Stimulated activated CD8-positive, alpha-beta memory T cell treated with anti-CD3 and anti-CD28 coated beads, Interleukin-4, amount 100 ng/mL, for 48 hours (primary cell): ENCODE measurements around the gene NXF2.
"Not testable (repeated sequence)": the region's sequence is repeated elsewhere in the genome, so short reads cannot be mapped to it uniquely, and the experiment has no call there.

Source experiments
- DNase-seq: peaks from one replicate; pipeline ENCODE4 v3.0.0-alpha.2; 2020

The NXF2 gene, protein sequence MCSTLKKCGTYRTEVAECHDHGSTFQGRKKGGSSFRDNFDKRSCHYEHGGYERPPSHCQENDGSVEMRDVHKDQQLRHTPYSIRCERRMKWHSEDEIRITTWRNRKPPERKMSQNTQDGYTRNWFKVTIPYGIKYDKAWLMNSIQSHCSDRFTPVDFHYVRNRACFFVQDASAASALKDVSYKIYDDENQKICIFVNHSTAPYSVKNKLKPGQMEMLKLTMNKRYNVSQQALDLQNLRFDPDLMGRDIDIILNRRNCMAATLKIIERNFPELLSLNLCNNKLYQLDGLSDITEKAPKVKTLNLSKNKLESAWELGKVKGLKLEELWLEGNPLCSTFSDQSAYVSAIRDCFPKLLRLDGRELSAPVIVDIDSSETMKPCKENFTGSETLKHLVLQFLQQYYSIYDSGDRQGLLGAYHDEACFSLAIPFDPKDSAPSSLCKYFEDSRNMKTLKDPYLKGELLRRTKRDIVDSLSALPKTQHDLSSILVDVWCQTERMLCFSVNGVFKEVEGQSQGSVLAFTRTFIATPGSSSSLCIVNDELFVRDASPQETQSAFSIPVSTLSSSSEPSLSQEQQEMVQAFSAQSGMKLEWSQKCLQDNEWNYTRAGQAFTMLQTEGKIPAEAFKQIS

DNA sequence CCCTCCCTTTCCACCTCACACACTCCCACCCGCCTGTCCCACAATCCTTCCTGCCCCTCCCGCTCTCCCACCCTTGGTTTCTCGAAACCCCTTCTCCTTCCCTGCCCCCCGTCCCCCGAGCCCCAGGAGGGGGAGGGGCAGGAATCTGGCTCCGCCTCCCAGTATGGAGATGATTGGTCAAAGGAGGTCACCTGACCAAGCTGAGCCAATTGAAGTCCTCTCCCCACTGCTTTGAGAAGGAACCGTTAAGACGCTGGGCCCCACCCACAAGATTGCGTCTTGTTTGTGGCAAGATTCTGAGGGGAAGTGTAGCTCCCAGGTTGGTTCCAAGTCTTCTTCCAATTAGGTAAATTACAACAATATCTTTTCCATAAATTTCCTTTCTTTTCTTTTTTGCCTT is at the start of gene NXF2:
NXF2 (plus strand) TSS at position 275 of the 400 bp plus-strand sequence. CDS start 59,912 bp downstream, outside the sequence.
- not testable (repeated sequence) for DNase-seq

DNA sequence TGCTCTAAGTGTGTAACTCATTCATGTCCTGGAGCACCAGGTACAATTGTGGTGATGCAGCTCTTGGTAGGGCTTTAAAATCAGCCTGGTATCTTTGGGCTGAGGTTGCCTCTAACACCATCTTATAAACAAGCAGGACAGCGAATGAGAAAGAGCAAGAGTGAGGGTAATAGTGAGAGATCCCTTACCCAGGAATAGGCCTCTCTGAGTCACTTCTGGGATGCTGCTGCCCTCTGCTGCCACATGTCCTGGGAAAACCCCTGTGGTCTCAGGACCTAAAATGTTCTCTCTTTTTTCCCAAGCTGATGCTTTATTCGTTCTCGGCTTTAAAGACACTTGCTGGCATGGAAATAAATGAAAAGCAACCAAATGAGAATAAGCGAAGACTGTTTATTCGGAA is 39.0 kb upstream of the NXF2 start:
- DNase-seq = not testable (repeated sequence)

DNA sequence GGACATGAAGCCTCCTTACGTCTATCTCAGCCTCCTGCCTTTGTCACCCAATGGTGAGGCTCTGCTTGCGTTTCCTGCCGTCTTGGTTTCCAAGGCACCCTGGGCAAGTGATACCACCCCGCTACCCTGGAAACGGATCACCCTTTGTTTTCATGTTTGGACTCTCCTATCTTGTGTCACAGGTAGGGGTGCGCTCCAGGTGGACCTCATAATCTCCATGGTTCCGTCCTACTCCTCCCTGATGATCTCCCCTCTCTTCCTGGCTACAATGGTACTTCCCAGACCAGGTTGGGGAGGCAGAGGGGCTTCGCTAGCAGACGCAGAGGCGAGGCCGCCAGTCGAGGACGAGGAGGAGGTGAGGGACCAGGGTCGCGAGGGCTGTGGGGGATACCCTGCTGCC is 32.0 kb upstream of the NXF2 start, which contains the start of gene TCP11X1:
TCP11X1 (plus strand) TSS at position 316 of the 400 bp plus-strand sequence.
- DNase-seq = not testable (repeated sequence)

DNA sequence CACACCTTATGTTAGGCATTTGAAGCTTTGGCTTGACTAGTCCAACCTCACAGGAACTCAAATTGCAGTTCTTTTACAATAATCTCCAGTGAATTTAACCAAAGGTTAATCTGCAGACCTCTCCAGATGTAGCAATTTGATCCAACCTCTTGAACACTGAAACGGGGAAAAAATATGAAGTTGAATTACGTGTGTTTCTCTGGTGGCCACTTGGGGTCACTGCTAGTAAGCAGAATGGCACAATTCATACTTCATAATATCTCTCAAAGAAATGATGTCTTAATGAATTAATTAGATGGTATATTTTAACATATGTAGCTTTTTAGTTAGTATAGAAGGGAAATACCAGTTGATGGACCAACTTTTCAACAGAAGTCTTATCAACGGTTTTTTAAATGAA is 30.5 kb upstream of the NXF2 start:
- DNase-seq = not testable (repeated sequence)

DNA sequence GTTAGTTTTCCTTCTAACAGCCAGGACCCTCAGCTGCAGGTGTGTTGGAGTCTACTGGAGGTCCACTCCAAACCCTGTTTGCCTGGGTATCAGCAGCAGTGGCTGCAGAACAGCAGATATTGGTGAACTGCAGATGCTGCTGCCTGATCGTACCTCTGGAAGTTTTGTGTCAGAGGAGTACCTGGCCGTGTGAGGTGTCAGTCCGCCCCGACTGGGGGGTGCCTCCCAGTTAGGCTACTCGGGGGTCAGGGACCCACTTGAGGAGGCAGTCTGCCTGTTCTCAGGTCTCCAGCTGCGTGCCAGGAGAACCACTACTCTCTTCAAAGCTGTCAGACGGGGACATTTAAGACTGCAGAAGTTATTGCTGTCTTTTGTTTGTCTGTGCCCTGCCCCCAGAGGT is 11.3 kb upstream of the NXF2 start:
- not testable (repeated sequence) for DNase-seq

DNA sequence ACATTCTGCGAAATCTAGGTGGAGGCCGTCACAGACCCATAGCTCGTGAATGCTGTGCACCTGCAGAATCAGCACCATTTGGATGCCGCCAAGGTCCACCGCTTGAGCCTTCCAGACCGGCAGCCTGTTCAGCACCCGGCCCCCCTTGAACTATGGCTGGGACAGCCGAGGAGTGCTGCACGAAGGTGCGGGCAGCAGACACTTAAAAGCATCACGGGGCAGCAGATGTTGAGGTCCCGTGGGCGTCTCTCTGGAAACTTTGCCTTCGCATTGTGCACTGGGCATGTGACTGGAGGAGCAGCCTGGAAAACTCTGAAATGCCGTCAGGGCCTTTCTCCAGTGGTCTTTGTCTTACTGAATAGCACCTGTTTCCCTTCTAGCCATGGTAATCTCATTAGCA is 6.7 kb upstream of the NXF2 start:
- not testable (repeated sequence) for DNase-seq

DNA sequence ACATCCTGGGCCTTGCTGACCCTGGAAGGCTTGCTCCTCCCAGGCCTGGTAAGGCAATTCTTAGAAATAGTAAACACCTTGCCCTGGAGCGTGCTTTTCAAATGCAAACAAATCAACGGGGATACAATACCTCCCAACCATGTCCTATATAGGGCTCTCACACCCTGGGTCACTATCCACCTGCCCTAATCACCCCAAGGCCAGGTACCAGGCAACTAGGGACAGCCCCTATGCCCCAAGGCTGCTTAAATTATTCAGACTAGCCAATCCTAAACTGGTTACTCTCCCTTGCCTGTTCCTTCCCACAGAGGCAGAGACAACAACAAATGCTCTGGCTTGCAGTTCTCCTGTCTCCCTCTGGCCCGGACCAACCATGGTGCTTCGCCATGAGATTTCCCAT is 25.3 kb downstream of the NXF2 start:
- not testable (repeated sequence) for DNase-seq

DNA sequence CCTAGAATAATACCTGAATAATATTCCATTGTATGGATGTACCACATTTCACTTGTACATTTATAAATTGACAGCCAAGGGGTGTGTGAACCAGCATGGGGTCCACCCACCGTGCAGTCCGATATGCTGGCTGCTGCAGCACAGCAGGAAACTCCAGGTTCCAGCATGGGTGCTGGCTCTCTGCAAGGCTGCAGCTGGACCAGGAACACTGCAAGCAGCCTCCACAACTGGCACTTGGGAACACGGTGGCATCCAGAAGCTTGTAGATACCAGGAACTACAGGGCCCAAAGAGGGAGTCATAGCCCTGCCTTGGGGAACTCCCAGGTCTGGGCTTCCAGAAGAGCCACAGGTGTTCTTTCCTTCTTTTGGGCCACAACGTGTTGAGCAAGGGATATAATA is 91.2 kb downstream of the NXF2 start:
- no peak for DNase-seq

DNA sequence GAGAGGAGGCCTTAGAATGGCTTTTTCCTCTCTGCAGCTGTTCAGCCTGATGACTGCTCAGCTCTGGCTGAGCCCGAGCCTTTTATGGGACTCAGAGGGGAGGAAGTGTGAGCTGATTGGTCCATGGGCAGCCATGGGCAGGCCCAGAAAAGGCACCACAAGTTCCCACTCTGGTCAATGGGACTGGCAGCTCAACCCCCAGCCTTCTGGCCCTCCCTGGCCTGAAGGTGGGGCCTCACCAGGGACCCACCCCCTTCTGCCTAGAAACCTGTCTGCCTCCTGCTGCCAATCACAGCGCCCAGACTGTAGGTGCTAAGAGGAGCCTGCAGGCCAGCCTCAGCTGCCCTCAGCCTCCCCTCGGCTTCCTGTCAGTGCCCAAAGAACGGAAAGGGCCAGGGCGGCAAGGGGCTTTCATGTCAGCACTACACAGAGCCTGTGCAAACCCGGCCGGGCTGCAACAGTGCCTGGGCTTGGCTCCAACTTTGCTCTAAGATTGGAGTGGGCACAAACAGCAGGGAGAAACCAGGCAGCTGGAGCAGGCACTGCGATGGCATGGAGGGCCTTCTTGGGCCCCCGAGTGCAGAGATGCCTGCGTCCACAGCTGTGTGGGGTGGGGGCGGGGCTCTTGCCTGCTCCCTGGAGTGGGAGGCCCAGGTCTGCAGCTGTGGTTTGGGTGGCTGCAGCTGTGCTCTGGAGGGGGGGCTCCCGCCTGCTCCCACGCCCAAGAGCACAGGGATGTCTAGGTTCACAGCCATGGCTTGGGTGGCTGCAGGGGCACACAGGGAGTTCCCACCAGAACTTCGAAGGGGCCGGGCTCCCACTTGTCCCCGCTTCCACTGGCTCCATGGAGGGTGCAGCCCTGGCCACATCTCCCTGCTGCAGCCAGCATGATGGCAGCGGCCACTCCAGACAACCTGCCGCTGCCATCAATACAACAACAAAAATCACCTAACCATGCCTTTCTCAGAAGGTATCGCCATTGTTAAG is 92.6 kb downstream of the NXF2 start:
- peak; percentile 22 for DNase-seq

DNA sequence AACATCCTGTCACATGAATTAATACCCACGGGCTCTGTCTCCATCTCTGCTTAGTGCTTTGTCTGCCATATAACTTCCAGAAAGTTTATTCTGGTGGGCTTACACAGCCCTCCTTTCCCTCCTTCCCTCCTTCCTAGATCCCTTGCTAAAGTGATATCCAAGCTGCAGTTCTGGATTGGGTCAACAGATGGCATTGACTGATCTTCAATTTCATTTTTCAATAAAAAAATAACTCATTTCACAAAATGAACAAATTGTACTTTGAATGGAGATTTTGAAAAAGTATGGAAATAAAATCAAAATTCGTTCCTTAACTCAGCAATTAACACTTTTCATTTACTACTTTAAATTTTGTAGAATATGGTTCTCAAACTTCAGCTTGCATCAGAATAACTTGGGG is 94.9 kb downstream of the NXF2 start:
- DNase-seq = no peak

DNA sequence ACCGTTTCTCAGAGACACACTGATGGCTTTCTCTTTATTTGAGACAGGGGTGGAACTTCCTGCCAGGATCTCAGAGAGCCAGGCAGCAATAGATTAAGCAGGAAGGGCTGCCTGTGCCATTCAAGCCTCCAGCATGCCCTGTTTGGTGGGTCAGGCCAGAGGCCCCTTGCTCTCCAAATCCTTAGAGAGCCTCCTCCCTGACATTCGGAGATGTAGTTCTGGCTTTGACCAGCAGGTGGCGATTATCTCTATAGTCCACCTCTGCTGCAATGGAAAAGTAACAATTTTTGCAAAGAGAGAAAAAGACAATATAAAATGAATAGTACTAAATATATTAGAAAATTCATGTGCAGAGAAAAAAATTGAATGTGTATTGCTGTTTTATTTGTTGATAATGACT is 98.9 kb downstream of the NXF2 start:
- peak; percentile 84 for DNase-seq
